H1 (cell line): ENCODE results near the gene C6orf136. TPM values are rescaled to one million over a fixed set of nuclear protein-coding genes. Genes with fewer than 3 reads are reported as not detected.

Experiments used
- CTCF ChIA-PET: fragments of 300-600 bp; sonication (Branson Sonifier 250); formaldehyde crosslinking; loops from one replicate; lab custom pipeline; 2021; ENCODE audit not compliant: partially characterized antibody; lab: Charles Lee
- POLR2A ChIA-PET: fragments of 300-600 bp; sonication (Branson Sonifier 250); formaldehyde crosslinking; loops from one replicate; lab custom pipeline; 2021; ENCODE audit warnings: inconsistent platforms; ENCODE audit not compliant: partially characterized antibody; lab: Charles Lee
- DNase-seq, 2 experiments: peaks; one replicate each; pipeline versions ENCODE4 v3.0.0 to v3.0.0-alpha.2; 2010 to 2022; ENCODE audit warnings: low spot score in 2 of 2, low read depth in 1 of 2, mixed read lengths in 1 of 2
- FAIRE-seq: peaks from 2 replicates; lab custom pipeline; 2011; peaks lifted over from hg19 to GRCh38; lab: Jason Lieb, UNC
- H2AFZ ChIP-seq: 2 replicates; pipeline ENCODE4 v1.8.1; 2012; ENCODE audit warnings: low read length, inconsistent platforms
- H2AK5ac ChIP-seq: 2 replicates; pipeline ENCODE4 v1.6.1; 2013; ENCODE audit warnings: low read depth, low read length
- H2BK120ac ChIP-seq: replicated peaks from 2 replicates; pipeline ENCODE3; 2013; ENCODE audit warnings: low read depth, low read length, inconsistent platforms
- H2BK12ac ChIP-seq: 2 replicates; pipeline ENCODE4 v1.6.1; 2013; ENCODE audit warnings: low read depth, low read length
- H2BK15ac ChIP-seq: 2 replicates; pipeline ENCODE4 v1.6.1; 2013; ENCODE audit warnings: low read length
- H2BK20ac ChIP-seq: 2 replicates; pipeline ENCODE4 v1.6.1; 2013; ENCODE audit warnings: low read length
- H2BK5ac ChIP-seq: 2 replicates; pipeline ENCODE4 v1.6.1; 2013; ENCODE audit warnings: low read depth, low read length
- H3K14ac ChIP-seq: 2 replicates; pipeline ENCODE4 v1.6.1; 2013; ENCODE audit warnings: inconsistent platforms; ENCODE audit not compliant: insufficient read length
- H3K18ac ChIP-seq: 2 replicates; pipeline ENCODE4 v1.6.1; 2013; ENCODE audit warnings: low read length; ENCODE audit errors: extremely low read depth
- H3K23ac ChIP-seq: 2 replicates; pipeline ENCODE4 v1.6.1; 2013; ENCODE audit warnings: inconsistent platforms; ENCODE audit not compliant: insufficient read length
- H3K23me2 ChIP-seq: 2 replicates; pipeline ENCODE4 v1.6.1; 2013; ENCODE audit warnings: low read depth, low read length
- H3K27ac ChIP-seq: 2 replicates; pipeline ENCODE4 v1.6.1; 2011; ENCODE audit warnings: low read depth, low read length, inconsistent platforms
- H3K27me3 ChIP-seq, 4 experiments: replicated peaks in 1 of 4; 1 replicate in 1 of 4; 2 replicates in 3 of 4; pipeline versions ENCODE4 v1.6.1 to v1.8.1; 2011 to 2013; ENCODE audit warnings: low read length in 3 of 4, mild to moderate bottlenecking in 3 of 4, inconsistent platforms in 2 of 4, mixed read lengths in 2 of 4, moderate library complexity in 1 of 4; ENCODE audit not compliant: control insufficient read depth in 3 of 4, insufficient read depth in 3 of 4; ENCODE audit errors: extremely low read depth in 1 of 4
- H3K36me3 ChIP-seq, 4 experiments: 2 replicates each; pipeline versions ENCODE4 v1.6.1 to v1.8.1; 2011 to 2013; ENCODE audit warnings: mild to moderate bottlenecking in 4 of 4, low read length in 3 of 4, moderate library complexity in 2 of 4, control low read depth in 1 of 4, inconsistent platforms in 1 of 4; ENCODE audit not compliant: insufficient read depth in 4 of 4, control insufficient read depth in 2 of 4
- H3K4ac ChIP-seq: replicated peaks from 2 replicates; pipeline ENCODE3; 2013; ENCODE audit warnings: low read length, low read depth, mixed read lengths, inconsistent platforms; ENCODE audit not compliant: insufficient read length
- H3K4me1 ChIP-seq, 4 experiments: replicated peaks in 1 of 4; 1 replicate in 1 of 4; 2 replicates in 3 of 4; pipeline versions ENCODE4 v1.6.1 to v1.8.1; 2011 to 2013; ENCODE audit warnings: low read length in 3 of 4, inconsistent platforms in 2 of 4, mixed read lengths in 1 of 4; ENCODE audit not compliant: insufficient read depth in 4 of 4, control insufficient read depth in 3 of 4
- H3K4me2 ChIP-seq, 2 experiments: 2 replicates each; pipeline versions ENCODE4 v1.6.1 to v1.8.1; 2011 to 2013; ENCODE audit warnings: low read depth in 2 of 2, low read length in 2 of 2, control low read depth in 1 of 2, inconsistent platforms in 1 of 2, mild to moderate bottlenecking in 1 of 2; ENCODE audit not compliant: insufficient read depth in 1 of 2
- H3K4me3 ChIP-seq, 4 experiments: fragments of 200-600, 300-600 bp in 1 of 4; sonication (generic), shearing (Covaris generic), sonication (Bioruptor Twin) in 1 of 4; 2 replicates each; pipeline versions ENCODE4 v1.5.1 to v1.8.1; 2011 to 2016; ENCODE audit warnings: low read length in 4 of 4, low read depth in 3 of 4, control low read depth in 2 of 4, inconsistent platforms in 2 of 4, mild to moderate bottlenecking in 2 of 4, mixed read lengths in 1 of 4, moderate library complexity in 1 of 4; ENCODE audit not compliant: insufficient read depth in 2 of 4; ENCODE audit errors: extremely low read depth in 1 of 4
- H3K56ac ChIP-seq: replicated peaks from 2 replicates; pipeline ENCODE3; 2013; ENCODE audit warnings: low read depth, mild to moderate bottlenecking, mixed read lengths, low read length, inconsistent platforms; ENCODE audit not compliant: insufficient read length
- H3K79me1 ChIP-seq: 2 replicates; pipeline ENCODE4 v1.6.1; 2013; ENCODE audit warnings: low read depth, low read length, control low read depth
- H3K79me2 ChIP-seq, 2 experiments: 2 replicates each; pipeline versions ENCODE4 v1.6.1 to v1.8.1; 2012 to 2013; ENCODE audit warnings: low read length in 2 of 2, mild to moderate bottlenecking in 2 of 2, inconsistent platforms in 1 of 2; ENCODE audit not compliant: insufficient read depth in 2 of 2, control insufficient read depth in 1 of 2
- H3K9ac ChIP-seq, 4 experiments: replicated peaks in 1 of 4; 1 replicate in 1 of 4; 2 replicates in 3 of 4; pipeline versions ENCODE4 v1.6.1 to v1.8.1; 2011 to 2013; ENCODE audit warnings: low read depth in 3 of 4, low read length in 3 of 4, control low read depth in 2 of 4, mild to moderate bottlenecking in 2 of 4, moderate library complexity in 2 of 4, inconsistent platforms in 1 of 4; ENCODE audit errors: extremely low read depth in 1 of 4
- H3K9me3 ChIP-seq, 2 experiments: 2 replicates each; pipeline versions ENCODE4 v1.6.1 to v1.8.1; 2012 to 2013; ENCODE audit warnings: mild to moderate bottlenecking in 2 of 2, moderate library complexity in 2 of 2, control low read depth in 1 of 2, inconsistent platforms in 1 of 2, low read depth in 1 of 2, low read length in 1 of 2, mixed read lengths in 1 of 2; ENCODE audit not compliant: insufficient read depth in 2 of 2
- H4K20me1 ChIP-seq, 2 experiments: replicated peaks in 1 of 2; 2 replicates each; pipeline versions ENCODE3 to v1.8.1; 2011 to 2013; ENCODE audit warnings: inconsistent platforms in 2 of 2, low read length in 2 of 2, mild to moderate bottlenecking in 1 of 2; ENCODE audit not compliant: insufficient read depth in 2 of 2, control insufficient read depth in 1 of 2
- H4K5ac ChIP-seq: 2 replicates; pipeline ENCODE4 v1.6.1; 2013; ENCODE audit warnings: low read length, low read depth, mixed read lengths, inconsistent platforms; ENCODE audit not compliant: insufficient read length
- H4K8ac ChIP-seq: 2 replicates; pipeline ENCODE4 v1.8.0; 2013; ENCODE audit warnings: mild to moderate bottlenecking, moderate library complexity, low read length, inconsistent platforms; ENCODE audit not compliant: insufficient read depth; ENCODE audit errors: extremely low read depth
- H4K91ac ChIP-seq: replicated peaks from 2 replicates; pipeline ENCODE3; 2013; ENCODE audit warnings: low read length, mixed read lengths, inconsistent platforms; ENCODE audit not compliant: insufficient read length
- BRCA1 ChIP-seq: IDR thresholded peaks from 2 replicates; pipeline ENCODE4 v1.6.1; 2012; ENCODE audit warnings: low read depth, low read length, improper control_type of control experiment
- CBX5 ChIP-seq: fragments of 300-800, 300-1000 bp; sonication (generic); IDR thresholded peaks from 2 replicates; pipeline ENCODE4 v1.7.1; 2016; ENCODE audit warnings: antibody characterized with exemption, low read length, low read depth
- CBX8 ChIP-seq: fragments of 300-800, 300-1000 bp; sonication (generic); IDR thresholded peaks from 2 replicates; pipeline ENCODE4 v1.7.1; 2016; ENCODE audit warnings: low read depth, low read length, borderline replicate concordance
- CEBPB ChIP-seq: IDR thresholded peaks from 2 replicates; pipeline ENCODE4 v1.6.1; 2012; ENCODE audit warnings: low read depth, low read length
- CHD1 ChIP-seq: IDR thresholded peaks from 2 replicates; pipeline ENCODE4 v1.6.1; 2012; ENCODE audit warnings: low read depth, low read length, improper control_type of control experiment
- CTBP2 ChIP-seq: IDR thresholded peaks from 2 replicates; pipeline ENCODE4 v1.7.0; 2011; ENCODE audit warnings: borderline replicate concordance, mild to moderate bottlenecking, moderate library complexity, mixed read lengths, low read length; ENCODE audit not compliant: insufficient read depth, insufficient read length
- JUND ChIP-seq: IDR thresholded peaks from 2 replicates; pipeline ENCODE4 v1.6.1; 2011; ENCODE audit warnings: mild to moderate bottlenecking, improper control_type of control experiment, low read length
- PHF8 ChIP-seq: fragments of 200-600 bp; sonication (generic); conservative IDR thresholded peaks from 2 replicates; pipeline ENCODE4 v1.7.1; 2012; ENCODE audit warnings: low read depth, mild to moderate bottlenecking, inconsistent platforms, low read length, moderate library complexity
- POU5F1 ChIP-seq: IDR thresholded peaks from 2 replicates; pipeline ENCODE4 v1.6.1; 2011; ENCODE audit warnings: low read depth, mild to moderate bottlenecking, low read length, moderate library complexity
- RNF2 ChIP-seq: fragments of 200-900, 300-1000 bp; sonication (generic); IDR thresholded peaks from 2 replicates; pipeline ENCODE4 v1.7.1; 2016; ENCODE audit warnings: borderline replicate concordance, low read depth, mild to moderate bottlenecking, antibody characterized with exemption, low read length; ENCODE audit not compliant: poor library complexity, severe bottlenecking; ENCODE audit errors: missing control alignments
- RXRA ChIP-seq: IDR thresholded peaks from 2 replicates; pipeline ENCODE4 v1.6.1; 2011; ENCODE audit warnings: low read depth, mild to moderate bottlenecking, low read length, moderate library complexity; ENCODE audit not compliant: insufficient read depth
- SIRT6 ChIP-seq: IDR thresholded peaks from one replicate; pipeline ENCODE4 v1.7.1; 2012; ENCODE audit warnings: low read length, inconsistent platforms
- SP4 ChIP-seq: IDR thresholded peaks from 2 replicates; pipeline ENCODE4 v1.6.1; 2012; ENCODE audit warnings: low read length, inconsistent platforms
- TAF7 ChIP-seq: optimal IDR thresholded peaks from 2 replicates; pipeline ENCODE3; 2011; ENCODE audit warnings: low read depth, mild to moderate bottlenecking, inconsistent platforms, low read length, moderate library complexity, borderline replicate concordance
- WGBS, 2 experiments: shearing (Covaris generic) in 1 of 2; methylation state at CpG; one replicate each; pipeline versions ENCODE4 v1.1.6 to v1.1.7; 2013 to 2015; ENCODE audit warnings: low lambda C conversion rate in 2 of 2, mixed read lengths in 2 of 2, inconsistent platforms in 1 of 2, low coverage in 1 of 2, missing lambda C conversion rate in 1 of 2; ENCODE audit not compliant: insufficient replicate concordance in 2 of 2, insufficient coverage in 1 of 2, insufficient read length in 1 of 2; ENCODE audit errors: extremely low coverage in 1 of 2, missing lambda C conversion rate in 1 of 2; 5-methylcytosine and 5-hydroxymethylcytosine counted together
- polyA plus RNA-seq, 7 experiments: library from polyadenylated mRNA; depleted of rRNA in 3 of 7; stranded (reverse) in 5 of 7; unstranded in 2 of 7; fragments of >200 nt in 5 of 7; fragments of 200-250 nt in 2 of 7; gene quantifications; 1 replicate in 5 of 7; 2 replicates in 1 of 7; 4 replicates in 1 of 7; pipeline versions ENCODE4 v1.2.1 to v1.2.3, GENCODE V29; 2011 to 2013; ENCODE audit warnings: missing spikeins in 2 of 7, mixed read lengths in 2 of 7
- total RNA-seq: library from RNA; stranded (reverse); fragmentation: NEBNext Ultra II Directional; extraction: Animal tissue kit (Norgen Biotek cat#: 25700); gene quantifications from 2 replicates; pipeline ENCODE4 v1.2.1, GENCODE V29; 2021

Gene C6orf136
- total and polyA plus RNA-seq, 2 of the 8 experiments (the other 6 are each of a cell fraction or from before 2014, with no cell fraction given), result 20.8 to 23.1 TPM

DNA sequence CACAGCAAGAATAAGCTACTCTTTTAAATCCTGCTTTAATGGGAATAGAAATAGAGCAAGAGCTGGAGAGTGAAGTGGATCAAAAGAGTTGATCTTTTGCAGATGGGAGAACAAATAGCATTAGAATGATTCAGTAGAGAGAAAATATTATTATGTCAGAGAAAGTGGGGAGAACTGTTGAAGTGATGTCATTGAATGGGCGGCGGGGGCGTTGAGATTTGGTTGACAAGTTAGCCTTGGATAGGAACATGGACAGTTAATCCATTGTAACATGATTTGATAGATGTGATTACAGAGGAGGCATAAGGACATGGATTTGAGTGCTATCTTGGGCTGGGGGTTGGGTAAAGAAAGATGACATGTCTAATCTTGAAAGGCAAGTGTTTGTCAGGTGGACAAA, 11.1 kb upstream of the C6orf136 start:
- ChIA-PET CTCF (interaction anchor here (0.6 to 0.7 kb wide), 2 partner anchors 8 to 766 kb away, joined by 3 read pairs; no protein-coding TSS in a partner anchor), POLR2A (interaction anchor here (0.9 to 1.9 kb wide), 3 partner anchors 18 to 82 kb away, joined by 3 to 6 read pairs (median 4); partner anchors contain the start of genes MDC1, MRPS18B and PPP1R10)
- Histone ChIP-seq H2BK5ac (no peak overlapping the region), H3K18ac (no peak overlapping the region), H2AFZ (no peak overlapping the region), H2AK5ac (no peak overlapping the region), H3K79me1 (no peaks in the 10 kb centered on the region), H3K14ac (no peak overlapping the region), H2BK20ac (no peak overlapping the region), H3K9ac (no peak overlapping the region), H3K4ac (no peak overlapping the region), H4K91ac (no peak overlapping the region), H3K4me1 (no peaks in the 10 kb centered on the region), H3K27ac (no peak overlapping the region), H3K36me3 (peaks cover 2 to 25% (median 12%) of the 10 kb centered on the region in 4 experiments; a peak in 7 of 8 replicates), H4K8ac (no peak overlapping the region), H3K4me2 (no peak overlapping the region), H3K27me3 (no peaks in the 10 kb centered on the region), H2BK120ac (no peak overlapping the region), H4K5ac (no peak overlapping the region), H3K23ac (no peak overlapping the region), H3K79me2 (no peaks in the 10 kb centered on the region), H3K4me3 (no peak overlapping the region), H2BK15ac (no peak overlapping the region), H3K9me3 (no peaks in the 10 kb centered on the region), H2BK12ac (no peak overlapping the region), H4K20me1 (no peaks in the 10 kb centered on the region), H3K23me2 (no peaks in the 10 kb centered on the region), H3K56ac (no peak overlapping the region)
- WGBS, 2 experiments, result 100% methylated on average over 3 of the region's 3 CpGs; no CpG with 5 or more reads in 1 of the 2 experiments
- DNase-seq (no peak), FAIRE-seq (no peak)
- TF ChIP-seq BRCA1 (no peak), CBX8 (no peak), CHD1 (no peak), RNF2 (no peak), SP4 (no peak), JUND (no peak), TAF7 (no peak), CTBP2 (no peak), POU5F1 (no peak), PHF8 (no peak), CEBPB (no peak), CBX5 (no peak), SIRT6 (no peak), RXRA (no peak)
